ENCODE data around the gene RTP1.

Gene RTP1

DNA sequence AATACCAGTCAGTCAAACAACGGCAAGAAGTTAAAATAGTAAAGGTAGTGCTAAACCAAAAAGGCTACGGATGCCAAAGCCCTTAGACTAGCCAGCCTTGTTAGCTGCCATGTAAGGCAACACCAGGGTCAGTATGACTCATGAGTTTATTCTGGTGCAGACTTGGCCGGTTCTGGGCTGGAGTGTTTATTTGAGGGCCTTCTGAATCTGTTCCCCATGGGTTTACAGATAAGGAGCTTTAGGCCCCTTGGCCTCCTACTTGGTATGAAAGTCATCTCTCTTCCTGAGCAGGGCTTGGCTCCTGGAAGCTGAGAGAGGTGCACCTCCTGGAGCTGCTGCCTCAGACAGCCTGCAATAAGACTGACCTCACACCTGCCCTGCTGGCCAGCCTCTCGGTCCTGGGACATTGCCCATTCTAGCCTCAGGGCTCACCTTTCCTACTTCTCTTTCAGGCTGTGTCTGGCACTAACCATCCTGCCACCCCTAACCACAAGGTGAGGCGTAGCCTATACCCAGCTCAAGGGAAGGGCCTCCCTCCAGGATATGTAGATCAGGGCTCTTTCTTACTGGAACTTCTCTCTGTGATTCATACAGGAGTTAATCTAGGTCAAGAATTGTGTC, 10.4 kb upstream of the RTP1 start:
- no peaks in the 10 kb centered on the region for H3K79me2 ChIP-seq (ENCODE audit: insufficient read depth, low read length)
- H3K4me3 ChIP-seq (ENCODE audit: low read length, poor library complexity, severe bottlenecking), result no peak overlapping the region
- H3K36me3 ChIP-seq (ENCODE audit: insufficient read depth, low read length), result no peaks in the 10 kb centered on the region
- no peaks in the 10 kb centered on the region for H4K20me1 ChIP-seq (ENCODE audit: insufficient read depth, low read length, poor library complexity, severe bottlenecking)
- no peaks in the 10 kb centered on the region for H3K9me2 ChIP-seq (replicated peaks; ENCODE audit: low read depth, low read length)
- no peaks in the 10 kb centered on the region for H3K9me3 ChIP-seq (ENCODE audit: insufficient read depth, low read depth, low read length)
- no peak for TF ChIP-seq EZH2phosphoT487 (IDR thresholded peaks at IDR 0.05; ENCODE audit: borderline replicate concordance)
- TF ChIP-seq, protein P1, sequence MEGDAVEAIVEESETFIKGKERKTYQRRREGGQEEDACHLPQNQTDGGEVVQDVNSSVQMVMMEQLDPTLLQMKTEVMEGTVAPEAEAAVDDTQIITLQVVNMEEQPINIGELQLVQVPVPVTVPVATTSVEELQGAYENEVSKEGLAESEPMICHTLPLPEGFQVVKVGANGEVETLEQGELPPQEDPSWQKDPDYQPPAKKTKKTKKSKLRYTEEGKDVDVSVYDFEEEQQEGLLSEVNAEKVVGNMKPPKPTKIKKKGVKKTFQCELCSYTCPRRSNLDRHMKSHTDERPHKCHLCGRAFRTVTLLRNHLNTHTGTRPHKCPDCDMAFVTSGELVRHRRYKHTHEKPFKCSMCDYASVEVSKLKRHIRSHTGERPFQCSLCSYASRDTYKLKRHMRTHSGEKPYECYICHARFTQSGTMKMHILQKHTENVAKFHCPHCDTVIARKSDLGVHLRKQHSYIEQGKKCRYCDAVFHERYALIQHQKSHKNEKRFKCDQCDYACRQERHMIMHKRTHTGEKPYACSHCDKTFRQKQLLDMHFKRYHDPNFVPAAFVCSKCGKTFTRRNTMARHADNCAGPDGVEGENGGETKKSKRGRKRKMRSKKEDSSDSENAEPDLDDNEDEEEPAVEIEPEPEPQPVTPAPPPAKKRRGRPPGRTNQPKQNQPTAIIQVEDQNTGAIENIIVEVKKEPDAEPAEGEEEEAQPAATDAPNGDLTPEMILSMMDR (conservative IDR thresholded peaks at IDR 0.05; ENCODE audit: low read length), result no peak
- H3K4me1 ChIP-seq (ENCODE audit: insufficient read depth, low read length, poor library complexity, severe bottlenecking), result no peaks in the 10 kb centered on the region
- H3K9ac ChIP-seq (ENCODE audit: low read depth, low read length, poor library complexity, severe bottlenecking), result no peak overlapping the region
- no peaks in the 10 kb centered on the region for H3K27me3 ChIP-seq (ENCODE audit: insufficient read depth, low read length, poor library complexity, severe bottlenecking)
- H3K4me2 ChIP-seq (ENCODE audit: low read depth, low read length, poor library complexity, severe bottlenecking), result no peak overlapping the region
- no peak overlapping the region for H2AFZ ChIP-seq (ENCODE audit: low read length)
- no peaks in the 10 kb centered on the region for H3F3A ChIP-seq (ENCODE audit: low read depth)

DNA sequence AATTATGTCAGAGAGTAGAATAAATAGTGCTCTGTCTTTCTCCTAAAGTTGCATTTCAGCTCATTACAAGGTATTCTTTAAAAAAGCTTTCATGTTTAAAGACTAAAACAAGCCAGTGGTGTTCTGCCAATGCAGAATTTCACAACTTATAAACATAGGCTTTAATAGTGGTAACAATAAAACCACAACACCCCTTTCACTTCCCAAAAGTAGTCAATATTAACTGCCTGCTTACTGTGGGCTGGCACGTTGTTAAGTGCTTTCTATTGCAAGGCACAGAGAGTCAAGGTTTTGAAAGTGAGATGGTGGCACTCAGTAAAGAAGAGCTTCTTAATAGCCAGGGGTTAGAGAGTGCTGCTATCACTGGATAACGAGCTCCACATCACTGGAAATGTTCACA, 8.4 kb upstream of the RTP1 start:
- Histone ChIP-seq H3K79me2 (ENCODE audit: insufficient read depth, low read length) (no peaks in the 10 kb centered on the region), H3K4me3 (ENCODE audit: low read length, poor library complexity, severe bottlenecking) (no peak overlapping the region), H2AFZ (ENCODE audit: low read length) (no peak overlapping the region), H3K9me2 (replicated peaks; ENCODE audit: low read depth, low read length) (no peaks in the 10 kb centered on the region), H4K20me1 (ENCODE audit: insufficient read depth, low read length, poor library complexity, severe bottlenecking) (no peaks in the 10 kb centered on the region), H3K9ac (ENCODE audit: low read depth, low read length, poor library complexity, severe bottlenecking) (no peak overlapping the region), H3K9me3 (ENCODE audit: insufficient read depth, low read depth, low read length) (no peaks in the 10 kb centered on the region), H3F3A (ENCODE audit: low read depth) (no peaks in the 10 kb centered on the region), H3K4me2 (ENCODE audit: low read depth, low read length, poor library complexity, severe bottlenecking) (no peak overlapping the region), H3K4me1 (ENCODE audit: insufficient read depth, low read length, poor library complexity, severe bottlenecking) (no peaks in the 10 kb centered on the region), H3K27me3 (ENCODE audit: insufficient read depth, low read length, poor library complexity, severe bottlenecking) (no peaks in the 10 kb centered on the region), H3K36me3 (ENCODE audit: insufficient read depth, low read length) (no peaks in the 10 kb centered on the region)
- TF ChIP-seq, protein P1 (conservative IDR thresholded peaks at IDR 0.05; ENCODE audit: low read length), result no peak
- no peak for TF ChIP-seq EZH2phosphoT487 (IDR thresholded peaks at IDR 0.05; ENCODE audit: borderline replicate concordance)

DNA sequence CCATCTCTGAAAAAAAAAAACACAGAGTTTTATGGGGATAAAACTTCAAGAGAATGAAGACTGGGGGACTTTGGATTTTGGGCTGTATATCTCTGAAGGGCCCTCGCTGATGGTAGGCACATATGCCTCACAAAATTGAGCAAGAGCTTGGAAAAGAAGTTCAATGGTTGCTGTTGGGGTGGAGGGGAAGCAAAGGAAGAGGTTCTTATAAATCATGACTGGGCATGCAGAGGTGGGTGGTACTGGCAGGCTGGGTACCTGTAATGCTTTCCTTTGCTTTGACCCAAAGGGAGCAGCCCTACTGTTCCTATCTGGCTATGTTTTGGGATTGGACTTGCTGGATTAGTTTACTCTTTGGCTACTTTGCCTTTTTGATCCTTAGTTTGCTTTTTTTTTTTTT, 6.0 kb upstream of the RTP1 start:
- H3K4me2 ChIP-seq (ENCODE audit: low read depth, low read length, poor library complexity, severe bottlenecking), result no peak overlapping the region
- H2AFZ ChIP-seq (ENCODE audit: low read length), result no peak overlapping the region
- no peaks in the 10 kb centered on the region for H3F3A ChIP-seq (ENCODE audit: low read depth)
- no peaks in the 10 kb centered on the region for H3K9me3 ChIP-seq (ENCODE audit: insufficient read depth, low read depth, low read length)
- no peak overlapping the region for H3K4me3 ChIP-seq (ENCODE audit: low read length, poor library complexity, severe bottlenecking)
- H4K20me1 ChIP-seq (ENCODE audit: insufficient read depth, low read length, poor library complexity, severe bottlenecking), result no peaks in the 10 kb centered on the region
- no peaks in the 10 kb centered on the region for H3K4me1 ChIP-seq (ENCODE audit: insufficient read depth, low read length, poor library complexity, severe bottlenecking)
- H3K79me2 ChIP-seq (ENCODE audit: insufficient read depth, low read length), result no peaks in the 10 kb centered on the region
- H3K9ac ChIP-seq (ENCODE audit: low read depth, low read length, poor library complexity, severe bottlenecking), result no peak overlapping the region
- H3K27me3 ChIP-seq (ENCODE audit: insufficient read depth, low read length, poor library complexity, severe bottlenecking), result no peaks in the 10 kb centered on the region
- TF ChIP-seq EZH2phosphoT487 (IDR thresholded peaks at IDR 0.05; ENCODE audit: borderline replicate concordance), result no peak
- TF ChIP-seq, protein P1 (conservative IDR thresholded peaks at IDR 0.05; ENCODE audit: low read length), result no peak
- no peaks in the 10 kb centered on the region for H3K36me3 ChIP-seq (ENCODE audit: insufficient read depth, low read length)
- H3K9me2 ChIP-seq (replicated peaks; ENCODE audit: low read depth, low read length), result no peaks in the 10 kb centered on the region
